NCI-H146 treated with DMSO at 0.1 percent for 48 hours (cell line): Measurements from ENCODE around the gene CYP27A1.
"Not testable (repeated sequence)": the region's sequence is repeated elsewhere in the genome, so short reads cannot be mapped to it uniquely, and the experiment has no call there.

Experiments
- DNase-seq: peaks from one replicate; lab custom pipeline; 2025; ENCODE audit not compliant: unreplicated experiment; lab: John Stamatoyannopoulos, UW

CYP27A1 gene

DNA sequence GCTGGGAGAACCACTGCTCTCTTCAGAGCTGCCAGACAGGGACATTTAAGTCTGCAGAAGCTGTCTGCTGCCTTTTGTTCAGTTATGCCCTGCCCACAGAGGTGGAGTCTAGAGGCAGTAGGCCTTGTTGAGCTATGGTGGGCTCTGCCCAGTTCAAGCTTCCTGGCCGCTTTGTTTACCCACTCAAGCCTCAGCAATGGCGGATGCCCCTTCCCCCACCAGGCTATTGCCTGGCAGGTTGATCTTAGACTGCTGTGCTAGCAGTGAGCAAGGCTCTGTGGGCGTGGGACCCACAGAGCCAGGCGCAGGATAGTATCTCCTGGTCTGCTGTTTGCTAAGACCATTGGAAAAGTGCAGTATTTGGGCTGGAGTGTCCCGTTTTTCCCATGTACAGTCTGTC lies 9.2 kb upstream of the CYP27A1 start:
- DNase-seq, result not testable (repeated sequence)

GRCh38 chr2:218773881-218774280 lies 8.1 kb upstream of the CYP27A1 start:
- DNase-seq, result no peak

GRCh38 chr2:218776488-218776887 lies 5.5 kb upstream of the CYP27A1 start:
- no peak for DNase-seq

GRCh38 chr2:218777276-218777990 lies 4.5 kb upstream of the CYP27A1 start:
- no peak for DNase-seq

DNA sequence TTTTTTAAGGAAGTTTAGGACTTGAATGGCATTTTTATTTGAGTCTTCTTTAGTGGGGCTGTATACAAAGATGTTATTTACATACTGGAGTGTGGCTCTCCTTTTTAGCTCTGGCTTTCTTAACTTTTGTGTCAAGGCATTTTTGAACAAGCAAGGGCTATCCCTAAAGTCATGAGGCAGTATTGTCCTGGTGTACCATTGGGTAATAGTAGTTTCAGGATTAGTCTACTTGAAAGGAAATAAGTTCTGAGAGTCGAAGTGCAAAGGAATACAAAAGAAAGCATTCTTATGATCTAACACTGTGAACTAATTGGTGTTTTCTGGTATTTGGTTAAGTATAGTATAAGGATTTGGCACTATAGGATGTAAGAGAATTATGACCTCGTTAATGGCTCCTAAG lies 1.9 kb upstream of the CYP27A1 start:
- no peak for DNase-seq

GRCh38 chr2:218780851-218781690 lies 876 bp upstream of the CYP27A1 start:
- DNase-seq, result peak; percentile 6

GRCh38 chr2:218782528-218782844 lies 539 bp downstream of the CYP27A1 start:
- no peak for DNase-seq

DNA sequence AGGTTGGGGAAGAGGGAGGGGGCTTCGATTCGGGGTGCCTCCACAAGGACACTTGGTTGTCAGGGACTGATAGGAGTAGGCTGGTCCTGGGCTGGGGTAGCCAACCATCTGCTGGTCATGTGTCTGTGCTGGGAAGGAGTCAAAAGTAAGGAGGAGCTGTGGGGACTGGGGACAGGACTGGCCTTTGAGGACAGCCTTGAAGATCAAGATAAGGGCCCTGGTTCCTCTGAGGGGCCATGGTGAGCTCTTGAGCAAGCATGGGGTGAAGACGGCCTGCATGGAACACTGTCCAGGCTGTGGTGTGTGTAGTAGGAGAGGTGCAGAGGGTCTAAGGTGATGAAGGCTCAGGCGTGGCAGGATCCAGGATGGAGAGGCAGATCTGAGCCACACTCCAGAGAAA lies 1.7 kb downstream of the CYP27A1 start:
- DNase-seq, result no peak

- DNase-seq, result no peak
Measured at GRCh38 chr2:218785103-218785502, 3.2 kb downstream of the CYP27A1 start.

GRCh38 chr2:218786133-218786532 lies 4.2 kb downstream of the CYP27A1 start:
- no peak for DNase-seq

DNA sequence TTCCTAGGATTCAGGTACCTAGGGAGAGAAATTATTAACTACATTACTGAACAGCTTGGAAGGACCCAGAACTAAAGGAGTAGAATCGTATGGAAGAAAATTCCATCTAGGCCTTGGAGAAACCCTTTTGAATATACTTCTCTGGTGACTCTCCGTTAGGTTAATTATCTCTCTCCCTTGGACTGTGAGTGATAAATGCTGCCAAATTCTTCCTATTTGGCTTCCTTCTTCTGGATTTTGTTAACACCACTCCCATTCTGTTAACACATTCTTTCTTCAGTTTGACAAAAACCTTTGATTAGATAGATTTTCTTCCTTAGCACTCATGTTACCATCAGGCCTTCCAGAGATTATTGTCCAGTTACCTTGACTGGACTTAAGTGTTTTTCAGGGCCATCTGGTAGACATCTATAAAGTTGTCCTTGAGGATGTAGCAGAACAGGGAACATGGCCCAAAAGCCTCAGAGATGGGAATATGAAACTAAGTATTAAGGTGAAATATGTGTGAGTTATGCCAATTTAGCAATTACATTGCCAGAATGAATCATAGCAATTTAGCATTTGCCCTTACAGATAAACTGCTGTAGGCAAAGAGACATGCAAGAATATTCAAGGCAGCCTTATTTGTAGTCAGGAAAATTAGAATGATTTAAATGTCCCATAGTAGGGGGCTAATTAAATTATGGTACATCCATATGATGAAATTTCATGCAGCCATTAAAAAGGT lies 6.7 kb downstream of the CYP27A1 start:
- no peak for DNase-seq

- no peak for DNase-seq
Measured at GRCh38 chr2:218792433-218792832, 10.5 kb downstream of the CYP27A1 start.

DNA sequence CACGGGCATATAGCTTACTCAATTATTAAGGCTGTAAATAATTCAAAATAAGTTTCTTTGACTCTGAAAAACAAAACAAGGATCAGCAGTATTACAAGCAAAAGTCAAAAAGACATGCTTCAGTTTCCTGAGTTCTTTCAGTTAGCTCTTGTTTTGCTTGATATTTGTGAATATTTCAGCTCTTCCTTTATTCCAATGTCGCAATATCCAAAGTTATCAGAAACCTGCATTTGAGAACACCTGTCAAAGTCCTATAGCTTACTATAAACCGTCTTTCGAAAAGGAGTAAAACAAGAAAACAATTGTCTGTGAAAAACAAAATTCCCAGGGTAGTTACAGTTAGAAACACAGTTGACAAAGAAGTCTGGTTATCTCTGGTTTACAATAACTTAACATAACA lies 14.7 kb downstream of the CYP27A1 start:
- no peak for DNase-seq

- DNase-seq, result no peak
Measured at GRCh38 chr2:218798767-218799504, 17.0 kb downstream of the CYP27A1 start.

- no peak for DNase-seq
Measured at GRCh38 chr2:218799990-218800389, 18.0 kb downstream of the CYP27A1 start.

DNA sequence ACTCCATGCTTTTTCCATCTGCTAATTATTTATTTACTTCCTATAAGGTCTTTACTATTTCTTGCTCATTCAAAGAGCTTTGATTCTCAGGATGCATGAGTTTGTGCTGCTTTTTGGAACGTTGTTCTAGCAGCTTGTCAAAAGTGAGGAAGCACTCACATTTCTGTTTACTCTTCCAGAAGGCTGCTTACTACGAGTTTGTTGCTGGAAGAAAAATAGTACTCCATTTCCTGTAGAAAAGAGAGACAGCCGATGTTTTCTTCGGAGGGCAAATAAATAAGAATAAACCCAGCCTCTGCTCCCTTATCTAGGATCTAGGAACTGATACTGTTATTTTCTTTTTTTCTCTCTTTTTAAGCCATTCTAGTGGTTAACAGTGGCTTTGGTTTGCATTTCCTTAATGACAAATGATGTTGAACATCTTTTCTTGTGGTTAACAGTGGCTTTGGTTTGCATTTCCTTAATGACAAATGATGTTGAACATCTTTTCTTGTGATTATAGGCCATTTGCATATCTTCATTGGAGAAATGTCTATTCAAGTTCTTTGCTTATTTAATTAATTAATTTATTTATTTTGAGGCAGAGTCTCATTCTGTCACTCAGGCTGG lies 20.5 kb downstream of the CYP27A1 start:
- DNase-seq, result no peak

- no peak for DNase-seq
Measured at GRCh38 chr2:218804817-218805216, 22.9 kb downstream of the CYP27A1 start.

- DNase-seq, result no peak
Measured at GRCh38 chr2:218805627-218806026, 23.7 kb downstream of the CYP27A1 start.

GRCh38 chr2:218806346-218806978 lies 24.5 kb downstream of the CYP27A1 start:
- no peak for DNase-seq

DNA sequence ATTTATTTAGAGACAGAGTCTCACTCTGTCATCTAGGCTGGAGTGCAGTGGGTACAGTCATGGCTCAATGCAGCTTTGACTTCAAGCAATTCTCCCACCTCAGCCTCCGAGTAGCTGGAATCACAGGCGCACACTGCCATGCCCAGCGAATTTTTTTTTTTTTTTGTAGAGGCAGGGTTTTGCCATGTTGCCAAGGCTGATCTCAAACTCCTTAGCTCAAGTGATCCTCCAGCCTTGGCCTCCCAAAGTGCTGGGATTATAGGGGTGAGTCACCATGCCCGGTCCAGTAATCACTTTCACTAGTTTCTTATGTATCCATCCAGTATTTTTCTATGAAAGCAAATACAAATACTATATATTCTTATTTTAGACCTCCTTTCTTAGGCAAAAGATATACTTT lies 25.7 kb downstream of the CYP27A1 start:
- no peak for DNase-seq
